PC-3 (cell line): ENCODE measurements around the gene PDE2A.

Experiments
- EZH2 ChIP-seq: fragments of 300-600 bp; sonication (generic); IDR thresholded peaks from one replicate; pipeline ENCODE4 v1.6.1; 2017; ENCODE audit warnings: antibody characterized with exemption, mild to moderate bottlenecking, low read length; ENCODE audit not compliant: unreplicated experiment
- EZH2phosphoT487 ChIP-seq: fragments of 300-600 bp; sonication (generic); IDR thresholded peaks from 2 replicates; pipeline ENCODE4 v1.6.1; 2018; ENCODE audit warnings: mild to moderate bottlenecking, antibody characterized with exemption, low read length, borderline replicate concordance
- TF ChIP-seq, protein P1 (sequence below): fragments of 300-600 bp; sonication (generic); conservative IDR thresholded peaks from 2 replicates; pipeline ENCODE4 v1.5.1; 2017; ENCODE audit warnings: antibody characterized with exemption, low read depth, mild to moderate bottlenecking, low read length

DNA sequence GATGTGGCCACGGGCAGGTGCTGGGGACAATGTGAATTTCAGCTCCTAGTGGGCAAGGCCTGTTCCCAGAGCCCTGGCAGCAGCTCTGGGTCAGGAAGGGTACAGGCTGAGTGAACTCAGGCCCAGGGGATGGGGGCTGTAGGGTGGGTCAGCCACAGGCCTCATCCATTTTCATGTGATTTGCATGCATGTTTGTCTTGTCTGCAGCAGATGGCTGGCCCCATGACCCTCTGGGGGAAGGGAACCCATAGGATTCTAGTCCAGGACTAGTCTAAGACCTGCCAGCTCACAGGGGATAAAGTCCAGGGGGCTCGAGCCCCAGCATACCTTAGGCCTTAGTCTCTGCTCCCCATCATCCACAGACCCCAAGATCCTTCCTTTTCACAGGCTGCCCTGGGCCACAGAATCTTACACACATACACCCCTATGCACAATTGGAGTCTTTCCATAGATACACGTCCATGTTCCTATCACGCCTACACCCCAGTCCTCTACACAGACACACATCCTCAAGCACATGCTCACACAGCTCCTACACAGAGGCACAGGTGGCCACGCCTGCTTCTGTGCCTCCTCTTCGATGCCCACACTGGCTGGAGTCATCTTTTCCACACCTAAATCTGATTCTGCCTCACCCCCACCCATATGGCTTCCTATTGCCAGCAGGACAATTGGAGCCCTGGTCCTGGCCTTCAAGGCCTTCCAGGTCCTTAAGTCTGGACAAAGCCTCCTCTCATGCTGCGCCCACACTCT lies 25.7 kb downstream of the PDE2A start:
- TF ChIP-seq, protein P1, sequence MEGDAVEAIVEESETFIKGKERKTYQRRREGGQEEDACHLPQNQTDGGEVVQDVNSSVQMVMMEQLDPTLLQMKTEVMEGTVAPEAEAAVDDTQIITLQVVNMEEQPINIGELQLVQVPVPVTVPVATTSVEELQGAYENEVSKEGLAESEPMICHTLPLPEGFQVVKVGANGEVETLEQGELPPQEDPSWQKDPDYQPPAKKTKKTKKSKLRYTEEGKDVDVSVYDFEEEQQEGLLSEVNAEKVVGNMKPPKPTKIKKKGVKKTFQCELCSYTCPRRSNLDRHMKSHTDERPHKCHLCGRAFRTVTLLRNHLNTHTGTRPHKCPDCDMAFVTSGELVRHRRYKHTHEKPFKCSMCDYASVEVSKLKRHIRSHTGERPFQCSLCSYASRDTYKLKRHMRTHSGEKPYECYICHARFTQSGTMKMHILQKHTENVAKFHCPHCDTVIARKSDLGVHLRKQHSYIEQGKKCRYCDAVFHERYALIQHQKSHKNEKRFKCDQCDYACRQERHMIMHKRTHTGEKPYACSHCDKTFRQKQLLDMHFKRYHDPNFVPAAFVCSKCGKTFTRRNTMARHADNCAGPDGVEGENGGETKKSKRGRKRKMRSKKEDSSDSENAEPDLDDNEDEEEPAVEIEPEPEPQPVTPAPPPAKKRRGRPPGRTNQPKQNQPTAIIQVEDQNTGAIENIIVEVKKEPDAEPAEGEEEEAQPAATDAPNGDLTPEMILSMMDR: no peak
- no peak for TF ChIP-seq EZH2
- no peak for TF ChIP-seq EZH2phosphoT487
